Right lobe of liver (tissue), 6 donors: ENCODE data around the gene LMNTD2. TPM values are rescaled to one million over a fixed set of nuclear protein-coding genes. Genes with fewer than 3 reads are reported as not detected.

ENCODE experiments used
- ATAC-seq, 4 donors: fragments of 200-7000 bp; cut with Tn5 transposase; one replicate each; pipeline ENCODE4 v1.9.1; 2020; ENCODE audit warnings: mild to moderate bottlenecking in 4 of 4, moderate library complexity in 4 of 4
- DNase-seq, 3 donors: peaks; one replicate each; pipeline ENCODE4 v3.0.0-alpha.2; 2020
- H3K27ac ChIP-seq, 3 donors: fragments of 200-600 bp; one replicate each; pipeline ENCODE4 v1.8.0; 2022
- H3K27me3 ChIP-seq, 2 donors: fragments of 200-600 bp; one replicate each; pipeline ENCODE4 v1.8.0; 2022
- H3K36me3 ChIP-seq, 4 donors: fragments of 200-600 bp; sonication (generic) in 1 of 4; one replicate each; pipeline versions ENCODE4 v1.5.1 to v1.8.0; 2017 to 2022; ENCODE audit warnings: control low read depth in 1 of 4
- H3K4me1 ChIP-seq, 4 donors: fragments of 200-600 bp; sonication (generic) in 1 of 4; one replicate each; pipeline versions ENCODE4 v1.5.1 to v1.8.0; 2017 to 2022; ENCODE audit warnings: control low read depth in 1 of 4
- H3K4me3 ChIP-seq, 3 donors: fragments of 200-600 bp; one replicate each; pipeline ENCODE4 v1.8.0; 2022
- H3K9me3 ChIP-seq, 4 donors: fragments of 200-600 bp; sonication (generic) in 1 of 4; one replicate each; pipeline versions ENCODE4 v1.5.1 to v1.8.0; 2017 to 2022; ENCODE audit warnings: control low read depth in 1 of 4
- CTCF ChIP-seq, 4 donors: fragments of 200-600 bp in 3 of 4; fragments of 450-650 bp in 1 of 4; IDR thresholded peaks; one replicate each; pipeline versions ENCODE4 v1.5.1 to v1.8.0; 2016 to 2022; ENCODE audit warnings: antibody characterized with exemption in 4 of 4, mild to moderate bottlenecking in 2 of 4
- POLR2A ChIP-seq: fragments of 450-650 bp; IDR thresholded peaks from one replicate; pipeline ENCODE4 v1.6.1; 2017; ENCODE audit warnings: antibody characterized with exemption, mild to moderate bottlenecking
- WGBS: methylation state at CpG from one replicate; pipeline ENCODE4 v1.1.6; 2018; ENCODE audit warnings: low coverage, low lambda C conversion rate; ENCODE audit not compliant: insufficient coverage; ENCODE audit errors: missing lambda C conversion rate; 5-methylcytosine and 5-hydroxymethylcytosine counted together
- intact Hi-C, 2 donors: fragments of 100-400 bp; cut with DNase I; formaldehyde crosslinking; loops; one replicate each; pipeline versions ENCODE4 v1.11.2 to v1.14.1; 2022
- total RNA-seq, 6 experiments: library from RNA; depleted of rRNA in 2 of 6; stranded (reverse); fragments of >200 nt in 2 of 6; fragmentation: NEBNext Ultra II Directional in 3 of 6; extraction: Animal tissue kit (Norgen Biotek cat#: 25700) in 3 of 6; gene quantifications; one replicate each; pipeline versions ENCODE4 v1.1.0 to v1.2.4, GENCODE V29; 2016 to 2023
- donor health status: DM: no; HTN: yes; CAD: no.
- donor health status: DM: no; HTN: no; CAD: no.
- donor health status: DM: no; HTN: no; CAD: no.
- donor health status: DM: no; HTN: yes; CAD: no.
- donor health status: DM: no; HTN: yes; CAD: no.

Gene LMNTD2
- total RNA-seq, 6 experiments from 2014 or later = 4.7 to 14.7 (median 7.9) TPM

DNA sequence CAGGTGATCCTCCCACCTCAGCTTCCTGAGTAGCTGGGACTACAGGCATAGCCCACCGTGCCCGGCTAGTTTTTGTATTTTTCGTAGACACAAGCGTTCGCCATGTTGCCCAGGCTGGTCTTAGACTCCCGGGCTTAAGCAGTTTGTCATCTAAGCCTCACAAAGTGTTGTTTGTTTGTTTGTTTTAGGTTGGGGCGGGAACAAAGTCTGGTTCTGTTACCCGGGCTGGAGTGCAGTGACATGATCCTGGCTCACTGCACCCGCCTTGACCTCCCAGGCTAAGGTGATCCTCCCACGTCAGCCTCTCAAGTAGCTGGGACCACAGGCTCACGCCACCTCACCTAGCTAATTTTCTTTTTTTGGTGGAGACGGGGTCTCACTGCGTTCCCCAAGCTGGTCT lies 42.6 kb upstream of the LMNTD2 start:
- intact Hi-C loops = no loop called here
- TF ChIP-seq CTCF (IDR thresholded peaks at IDR 0.05) = no peak
- ATAC-seq (peak in 3 of 4 donors; percentile 4 to 48 (median 10)), DNase-seq (no peak)
- Histone ChIP-seq H3K36me3 (peaks cover 0 to 90% (median 53%) of the 10 kb centered on the region in 4 donors), H3K9me3 (no peaks in the 10 kb centered on the region), H3K27me3 (no peaks in the 10 kb centered on the region), H3K4me1 (peaks cover 0 to 24% (median 12%) of the 10 kb centered on the region in 4 donors), H3K27ac (no peak overlapping the region), H3K4me3 (no peak overlapping the region)
- WGBS = 67% methylated on average over 11 of the region's 13 CpGs

DNA sequence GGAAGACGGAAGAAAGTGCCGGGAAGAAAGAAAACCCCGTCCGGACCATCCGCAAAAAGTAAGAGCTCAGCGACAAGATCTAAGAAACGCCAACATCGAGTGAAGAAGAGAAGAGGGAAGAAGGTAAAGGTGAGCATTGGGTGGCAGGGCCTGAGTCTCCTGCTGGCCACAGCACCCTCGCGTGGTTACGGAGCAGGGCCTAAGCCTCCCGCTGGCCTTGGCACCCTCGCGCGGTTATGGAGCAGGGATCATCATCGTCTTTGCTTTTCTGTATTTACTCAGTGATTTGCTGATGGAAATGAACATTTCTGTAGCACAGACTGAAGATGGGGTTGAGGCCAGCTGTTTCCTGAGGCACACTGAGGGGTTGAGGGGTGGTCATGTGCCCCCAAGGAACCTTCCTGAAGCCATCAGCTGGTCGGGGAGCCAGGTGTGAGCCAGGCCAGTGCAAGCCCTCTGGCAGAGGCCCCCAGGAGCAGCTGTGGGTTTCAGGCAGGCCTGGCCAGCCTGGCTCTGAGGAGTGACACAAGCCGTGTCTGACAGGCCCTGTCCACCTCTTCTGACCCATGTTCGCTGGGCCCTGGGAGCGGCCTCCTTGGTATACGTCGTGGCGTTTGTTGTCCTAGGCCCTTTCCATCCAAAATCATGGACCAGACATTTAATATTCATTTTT lies 41.2 kb upstream of the LMNTD2 start:
- 94% methylated on average over 10 of the region's 23 CpGs for WGBS
- DNase-seq = no peak

DNA sequence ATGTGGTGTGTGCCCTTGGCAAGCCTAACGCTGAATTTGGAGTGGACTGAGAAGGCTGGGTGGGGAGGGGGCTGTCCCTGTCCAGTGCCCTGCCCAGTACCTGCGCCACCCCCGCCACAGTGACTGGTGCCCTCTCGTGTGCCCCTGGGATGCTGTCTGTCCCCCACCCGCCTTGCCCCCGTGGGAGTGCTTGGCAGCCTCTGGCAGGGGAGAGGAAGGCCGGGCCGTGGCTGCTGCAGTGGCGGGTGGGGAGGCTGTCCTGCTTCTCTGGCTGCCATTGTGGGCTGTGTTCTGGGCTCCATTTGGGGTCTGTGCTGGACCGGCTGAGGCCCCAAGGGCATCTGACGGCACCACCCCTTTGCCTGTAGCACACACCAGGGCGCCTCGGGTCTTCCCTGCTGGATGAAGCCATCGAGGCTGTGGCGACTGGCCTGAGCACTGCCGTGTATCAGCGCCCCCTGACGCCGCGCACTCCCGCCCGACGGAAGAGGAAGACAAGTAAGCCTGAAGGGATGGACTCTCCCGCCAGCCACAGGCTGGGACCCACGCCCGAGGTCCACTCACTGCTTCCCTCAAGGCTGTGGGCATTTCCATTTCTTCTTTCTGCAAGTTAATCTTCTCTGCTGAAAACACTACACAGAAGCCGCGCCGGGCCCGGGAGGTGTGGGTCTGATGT lies 37.6 kb upstream of the LMNTD2 start:
- Histone ChIP-seq H3K4me3 (no peak overlapping the region), H3K9me3 (no peaks in the 10 kb centered on the region), H3K4me1 (peaks cover 0 to 5% (median 2%) of the 10 kb centered on the region in 4 donors), H3K36me3 (peaks cover 0 to 89% (median 39%) of the 10 kb centered on the region in 4 donors), H3K27ac (no peak overlapping the region), H3K27me3 (no peaks in the 10 kb centered on the region)
- ATAC-seq = peak in 1 of 4 donors; percentile 3
- intact Hi-C loops = no loop called here
- no peak for TF ChIP-seq POLR2A
- no peak for DNase-seq
- WGBS = 88% methylated on average over 6 of the region's 30 CpGs

More for the DNA sequence above, 41.2 kb upstream of the LMNTD2 start:
- no peak for TF ChIP-seq POLR2A
- TF ChIP-seq CTCF (IDR thresholded peaks at IDR 0.05) = no peak
- intact Hi-C loops = no loop called here
- Histone ChIP-seq H3K27ac (no peak overlapping the region), H3K4me1 (peaks cover 0 to 17% (median 5%) of the 10 kb centered on the region in 4 donors), H3K4me3 (no peak overlapping the region), H3K9me3 (no peaks in the 10 kb centered on the region), H3K36me3 (peaks cover 0 to 90% (median 50%) of the 10 kb centered on the region in 4 donors), H3K27me3 (no peaks in the 10 kb centered on the region)
- no peak for ATAC-seq

GRCh38 chr11:597166-597725 lies 36.7 kb upstream of the LMNTD2 start:
- 82% methylated on average over 9 of the region's 29 CpGs for WGBS
- Histone ChIP-seq H3K9me3 (no peaks in the 10 kb centered on the region), H3K27me3 (no peaks in the 10 kb centered on the region), H3K4me1 (no peaks in the 10 kb centered on the region), H3K36me3 (peaks cover 0 to 94% (median 42%) of the 10 kb centered on the region in 4 donors), H3K4me3 (no peak overlapping the region), H3K27ac (no peak overlapping the region)
- DNase-seq = no peak
- no peak for ATAC-seq
- TF ChIP-seq CTCF (IDR thresholded peaks at IDR 0.05) (no peak), POLR2A (no peak)
- intact Hi-C loops = no loop called here

DNA sequence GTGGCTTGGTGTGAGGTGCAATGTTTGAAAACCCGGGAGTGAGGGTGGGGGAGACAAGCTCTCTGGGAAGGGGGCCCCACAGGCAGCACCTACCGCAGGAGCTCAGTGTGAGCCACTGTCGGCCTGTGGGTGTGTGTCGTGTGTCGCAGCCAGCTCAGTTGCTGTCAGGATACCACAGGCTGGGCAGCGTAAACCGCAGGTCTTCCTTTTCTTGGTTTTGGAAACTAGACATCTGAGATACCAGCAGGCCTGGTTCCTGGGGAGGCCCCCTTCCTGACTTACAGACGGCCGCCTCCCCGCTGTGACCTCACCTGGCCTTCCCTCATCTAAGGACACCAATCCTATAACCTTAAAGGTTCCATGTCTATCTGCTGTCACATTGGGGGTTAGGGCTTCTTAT lies 35.8 kb upstream of the LMNTD2 start:
- H3K9me3 ChIP-seq = no peaks in the 10 kb centered on the region
- H3K36me3 ChIP-seq = peaks cover 0 to 91% (median 41%) of the 10 kb centered on the region in 4 donors
- intact Hi-C loops = no loop called here
- no peak overlapping the region for H3K27ac ChIP-seq
- H3K27me3 ChIP-seq = no peaks in the 10 kb centered on the region
- H3K4me1 ChIP-seq = no peaks in the 10 kb centered on the region
- 80% methylated on average over 1 of the region's 10 CpGs for WGBS
- H3K4me3 ChIP-seq = no peak overlapping the region
- no peak for ATAC-seq
- TF ChIP-seq POLR2A = no peak
- no peak for TF ChIP-seq CTCF (IDR thresholded peaks at IDR 0.05)
- DNase-seq = no peak
